SKM-1 (cell line): ENCODE measurements around the gene ZNF678.
"Not testable (repeated sequence)": the region's sequence is repeated elsewhere in the genome, so short reads cannot be mapped to it uniquely, and the experiment has no call there.

Experiments used
- DNase-seq: peaks from one replicate; lab custom pipeline; 2025; ENCODE audit not compliant: unreplicated experiment; lab: John Stamatoyannopoulos, UW

ZNF678 gene

DNA sequence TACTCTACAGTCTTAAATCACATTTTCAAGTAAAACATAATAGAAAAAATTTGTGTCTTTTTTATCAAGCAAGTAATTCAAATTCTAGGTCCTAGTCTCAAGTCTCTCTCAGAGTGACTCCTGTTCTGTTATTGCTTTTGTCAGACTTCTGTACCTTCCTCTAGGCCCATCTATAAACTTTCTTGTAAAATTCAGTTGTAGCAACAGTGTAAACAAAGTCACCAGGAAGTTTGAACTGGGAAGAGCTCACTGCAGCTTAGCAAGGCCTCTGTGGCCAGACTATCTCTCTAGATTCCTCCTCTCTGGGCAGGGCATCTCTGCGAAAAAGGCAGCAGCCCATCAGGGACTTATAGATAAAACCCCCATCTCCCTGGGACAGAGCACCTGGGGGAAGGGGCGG lies 13.5 kb upstream of the ZNF678 start:
- DNase-seq = no peak

DNA sequence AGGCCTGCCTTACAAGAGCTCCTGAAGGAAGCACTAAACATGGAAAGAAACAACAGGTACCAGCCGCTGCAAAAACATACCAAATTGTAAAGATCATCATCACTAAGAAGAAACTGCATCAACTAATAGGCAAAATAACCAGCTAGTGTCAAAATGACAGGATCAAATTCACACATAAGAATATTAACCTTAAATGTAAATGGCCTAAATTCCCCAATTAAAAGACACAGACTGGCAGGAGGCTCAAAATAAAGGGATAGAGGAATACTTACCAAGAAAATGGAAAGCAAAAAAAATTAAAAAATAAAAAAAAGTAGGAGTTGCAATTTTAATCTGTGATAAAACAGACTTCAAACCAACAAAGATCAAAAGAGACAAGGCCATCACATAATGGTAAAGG lies 11.5 kb upstream of the ZNF678 start:
- not testable (repeated sequence) for DNase-seq

DNA sequence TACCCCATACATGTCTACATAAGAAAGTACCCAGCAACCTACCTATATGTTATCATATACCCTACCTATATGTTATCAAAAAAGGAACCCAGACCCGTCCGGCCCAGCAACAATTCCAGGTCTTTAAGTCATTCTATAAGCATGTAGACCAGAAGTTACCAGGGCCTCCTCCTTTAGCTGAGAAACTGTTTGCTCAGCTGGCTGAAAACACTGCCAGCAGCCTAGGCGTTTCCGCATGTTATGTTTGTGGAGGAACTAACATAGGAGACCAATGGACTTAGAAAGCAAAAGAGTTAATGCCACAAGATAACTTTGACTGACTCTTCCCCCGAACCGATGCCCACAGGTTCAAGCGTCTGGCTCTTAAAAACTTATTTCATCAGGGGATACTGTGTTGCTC lies 7.1 kb upstream of the ZNF678 start:
- no peak for DNase-seq

DNA sequence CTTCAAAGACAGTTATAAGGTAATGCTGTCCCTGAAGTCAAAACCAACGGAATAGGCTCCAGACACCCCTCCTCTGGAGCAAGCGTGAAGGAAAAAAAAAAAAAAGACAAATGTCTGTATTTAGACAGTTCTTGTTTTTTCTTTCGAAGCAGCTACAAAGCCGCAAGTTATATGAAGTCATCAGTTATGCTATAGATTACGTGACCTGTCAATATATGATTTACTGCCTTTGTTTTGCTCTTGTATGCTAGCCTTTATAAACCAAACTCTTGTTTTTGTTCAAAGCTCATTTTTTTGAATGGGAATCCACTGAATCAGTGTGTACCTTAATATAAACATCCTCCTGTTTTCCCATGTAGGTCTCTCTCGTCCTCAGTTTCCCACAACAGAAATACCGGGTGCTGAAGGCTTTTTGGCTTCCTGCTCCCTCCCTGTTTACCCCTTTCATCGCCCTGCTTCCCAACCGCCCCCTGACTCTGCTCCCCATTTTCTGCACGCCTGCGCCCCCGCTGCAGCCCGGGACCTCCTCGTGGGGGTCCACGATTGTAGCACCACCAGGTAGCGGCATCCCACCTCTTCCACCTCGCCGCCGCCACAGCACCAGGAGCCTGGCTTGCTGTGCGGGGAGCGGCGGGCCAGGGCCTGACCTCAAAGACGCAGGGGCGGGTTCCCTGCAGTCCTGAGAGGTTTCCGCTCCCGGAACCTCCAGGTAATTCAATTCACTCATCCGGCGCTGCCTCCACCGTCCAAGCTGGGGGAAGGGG lies 5.2 kb upstream of the ZNF678 start:
- no peak for DNase-seq

DNA sequence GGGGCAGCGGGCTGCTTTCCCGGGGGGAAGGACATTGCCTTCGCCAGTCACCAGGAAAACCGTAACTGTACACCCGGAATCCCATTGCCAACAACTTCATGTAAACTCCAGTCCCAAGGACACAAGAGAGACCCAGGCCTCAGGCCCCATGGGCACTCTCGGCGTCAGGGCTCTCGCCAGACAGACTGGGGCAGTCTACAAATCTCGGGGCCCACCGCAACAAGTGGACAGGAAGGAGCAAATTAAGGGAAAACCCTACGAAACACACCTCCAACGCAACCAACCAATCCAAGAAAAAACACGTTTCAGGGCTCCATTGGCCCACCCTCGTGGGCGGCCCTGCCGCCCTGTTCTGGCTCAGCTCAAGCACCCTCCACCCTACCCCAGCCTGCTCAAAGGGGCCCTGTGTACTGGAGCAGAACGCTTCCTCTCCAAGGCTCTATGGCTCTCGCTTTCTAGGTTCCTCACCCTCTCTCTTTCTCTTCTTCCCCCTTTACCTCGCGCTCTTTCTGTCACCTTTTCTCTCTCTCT lies 4.6 kb upstream of the ZNF678 start:
- no peak for DNase-seq

DNA sequence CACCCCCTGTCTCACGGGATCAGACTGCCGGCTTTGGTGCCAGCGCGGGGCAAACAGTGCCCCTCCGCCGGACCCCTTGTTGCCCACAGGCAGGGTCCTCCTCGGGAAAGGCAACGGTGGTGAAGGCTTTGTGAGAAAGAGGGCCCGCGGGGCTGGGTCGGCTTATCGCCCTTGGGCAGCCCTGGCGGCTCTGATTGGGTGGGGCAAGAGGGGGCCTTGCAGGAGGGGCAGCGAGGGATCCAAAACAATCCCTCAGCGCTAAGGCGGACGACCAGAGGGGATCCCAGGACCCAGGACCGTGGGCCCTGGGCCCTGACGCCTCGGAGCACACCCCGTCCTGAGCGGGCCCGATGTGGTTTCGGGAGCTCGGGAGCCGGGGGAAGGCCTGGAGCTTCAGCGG lies 3.9 kb upstream of the ZNF678 start:
- no peak for DNase-seq

DNA sequence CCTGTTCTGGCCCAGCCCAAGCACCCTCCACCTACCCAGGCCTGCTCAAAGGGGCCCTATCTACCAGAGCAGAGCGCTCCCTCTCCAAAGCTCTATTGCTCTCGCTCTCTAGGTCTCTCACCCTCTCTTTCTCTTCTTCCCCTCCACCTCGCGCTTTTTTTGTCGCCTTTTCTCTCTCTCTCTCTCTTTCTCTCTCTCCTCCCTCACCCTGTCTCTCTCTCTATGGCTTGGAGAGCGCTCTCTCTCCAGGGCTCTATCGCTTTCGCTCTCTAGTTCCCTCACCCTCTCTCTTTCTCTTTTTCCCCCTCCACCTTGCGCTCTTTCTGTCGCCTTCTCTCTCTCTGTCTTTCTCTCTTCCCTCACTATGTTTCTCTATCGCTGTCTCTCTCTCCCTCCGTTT lies 3.4 kb upstream of the ZNF678 start:
- no peak for DNase-seq

DNA sequence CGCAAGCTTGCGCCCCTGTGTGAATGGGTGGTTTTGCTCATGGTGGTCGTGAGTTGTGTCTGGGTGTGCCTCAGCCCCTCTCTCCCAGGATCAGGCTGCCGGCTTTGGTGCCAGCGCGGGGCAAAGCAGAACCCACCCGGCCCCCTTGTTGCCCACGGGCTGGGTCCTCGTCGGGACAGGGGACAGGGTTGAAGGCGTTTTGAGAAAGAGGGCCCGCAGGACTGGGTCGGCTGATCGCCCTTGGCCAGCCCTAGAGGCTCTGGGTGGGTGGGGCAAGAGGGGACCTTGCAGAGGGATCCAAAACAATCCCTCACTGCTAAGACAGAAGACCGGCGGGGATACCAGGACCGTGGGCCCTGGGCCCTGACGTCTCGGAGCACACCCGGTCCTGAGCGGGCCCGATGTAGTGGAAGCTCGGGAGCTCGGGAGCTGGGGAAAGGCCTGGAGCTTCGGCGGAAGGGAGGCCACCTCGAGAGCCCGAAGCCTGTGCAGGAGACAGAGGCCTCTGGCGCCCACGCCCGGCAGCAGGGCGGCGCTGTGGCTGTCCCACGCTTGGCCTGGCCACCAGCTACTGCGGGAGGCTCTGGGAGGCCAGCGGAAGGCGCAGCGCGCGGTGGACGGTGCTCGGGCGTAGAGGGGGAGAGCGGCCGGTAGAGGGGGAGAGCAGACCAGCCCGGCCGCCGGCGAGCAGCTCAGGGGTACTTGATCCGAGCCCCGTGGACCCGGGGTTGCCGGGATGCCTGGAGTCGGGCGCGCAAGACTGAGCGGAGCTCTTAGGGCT lies 2.8 kb upstream of the ZNF678 start:
- DNase-seq = no peak

DNA sequence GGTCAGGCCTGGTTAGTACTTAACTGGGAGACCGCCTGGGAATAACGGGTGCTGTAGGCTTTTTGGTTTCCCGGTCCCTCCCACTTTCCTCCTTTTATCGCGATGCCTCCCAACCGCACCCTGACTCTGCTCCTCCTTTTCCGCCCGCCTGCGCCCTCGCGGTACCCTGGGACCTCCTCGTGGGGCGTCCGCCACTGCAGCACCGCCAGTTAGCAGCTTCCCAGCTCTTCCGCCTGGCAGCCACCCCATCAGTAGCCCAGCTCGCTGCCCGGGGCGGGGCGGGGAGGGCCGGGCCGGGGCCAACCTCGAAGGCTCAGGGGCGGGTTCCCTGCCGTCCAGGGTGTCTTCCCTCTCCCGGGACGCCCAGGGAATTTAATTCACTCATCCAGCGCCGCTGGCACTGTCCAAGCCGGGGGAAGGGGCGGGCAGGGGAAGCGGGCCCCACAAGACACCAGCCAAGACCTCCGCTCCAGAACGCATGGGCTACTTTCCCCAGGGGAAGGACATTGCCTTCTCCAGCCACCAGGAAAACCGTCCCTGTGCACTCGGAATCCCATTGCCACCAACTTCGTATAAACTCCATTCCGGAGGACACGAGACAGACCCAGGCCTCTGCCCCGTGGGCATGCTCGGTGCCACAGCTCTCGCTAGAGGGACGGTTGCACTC lies 2.0 kb upstream of the ZNF678 start:
- DNase-seq = no peak

DNA sequence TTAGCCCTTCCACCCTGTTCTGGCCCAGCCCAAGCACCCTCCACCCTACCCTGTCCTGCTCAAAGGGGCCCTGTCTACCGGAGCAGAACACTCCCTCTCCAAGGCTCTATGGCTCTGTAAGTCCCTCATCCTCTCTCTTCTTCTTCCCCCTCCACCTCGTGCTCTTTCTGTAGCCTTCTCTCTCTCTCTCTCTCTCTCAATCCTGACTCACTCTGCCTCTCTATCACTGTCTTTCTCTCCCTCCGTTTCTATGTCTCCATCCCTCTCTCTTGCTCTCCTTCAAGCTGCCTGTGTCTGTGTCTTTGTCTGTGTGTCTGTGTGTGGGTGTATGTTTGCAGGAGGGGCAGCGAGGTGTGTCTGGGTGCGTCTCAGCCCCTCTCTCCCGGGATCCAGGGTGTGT lies 1.3 kb upstream of the ZNF678 start:
- DNase-seq = no peak

DNA sequence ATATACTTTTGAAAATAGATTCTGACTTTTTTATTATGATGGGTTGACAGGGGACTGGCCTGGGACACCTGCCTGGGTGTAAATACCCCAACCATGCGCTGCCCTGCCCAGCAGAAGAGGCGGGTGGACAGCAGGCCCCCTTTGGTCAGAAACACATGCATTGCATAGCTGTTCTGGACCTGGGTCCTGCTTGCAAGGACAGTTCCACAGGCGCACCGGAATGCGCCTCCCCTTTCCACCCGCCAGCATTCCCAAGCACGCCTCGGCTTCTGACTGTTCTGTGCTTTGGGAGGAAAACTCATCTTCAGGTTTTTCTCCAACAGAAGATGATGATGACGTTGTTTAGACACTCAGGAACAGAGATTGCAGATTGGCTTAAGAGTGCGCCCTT lies 428 bp upstream of the ZNF678 start:
- DNase-seq = no peak

DNA sequence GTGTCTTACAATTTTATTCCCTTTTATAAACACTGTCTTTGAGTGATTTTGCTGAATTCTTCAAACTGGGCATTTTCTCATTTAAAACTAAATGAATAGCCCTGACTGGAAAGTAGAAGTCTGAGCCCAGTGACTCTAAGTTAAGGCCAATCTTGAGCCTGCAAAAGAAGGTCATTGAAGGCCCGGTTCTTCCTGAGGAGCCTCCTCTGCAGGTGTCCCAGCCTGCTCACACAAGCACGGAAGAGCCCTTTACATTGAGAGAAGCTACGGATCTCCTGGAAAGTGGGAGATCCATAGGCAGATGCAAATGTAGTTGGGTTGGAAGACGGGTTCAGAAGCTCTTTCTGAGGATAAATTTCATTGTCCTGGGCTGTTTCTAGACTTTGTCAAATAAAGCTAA lies 3.9 kb downstream of the ZNF678 start:
- DNase-seq = no peak

DNA sequence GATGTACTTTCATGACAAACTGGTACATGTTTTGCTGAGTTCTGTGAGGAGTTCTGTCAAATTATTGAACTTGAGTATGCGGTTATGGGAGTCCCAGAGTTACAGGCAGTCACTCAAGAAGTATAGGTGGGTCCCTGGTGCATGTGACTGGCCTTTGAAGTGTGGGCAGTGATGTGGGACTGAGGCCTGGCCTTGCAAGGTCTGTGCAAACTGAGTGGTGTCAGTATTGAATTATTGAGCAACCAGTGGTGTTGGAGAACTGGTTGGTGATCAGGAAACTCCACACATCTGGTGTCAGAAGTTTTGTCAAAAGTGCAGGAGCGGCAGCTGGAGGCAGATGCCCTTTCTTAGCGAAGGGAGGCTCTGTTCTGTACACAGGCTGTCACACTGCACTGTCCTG lies 5.2 kb downstream of the ZNF678 start:
- no peak for DNase-seq

DNA sequence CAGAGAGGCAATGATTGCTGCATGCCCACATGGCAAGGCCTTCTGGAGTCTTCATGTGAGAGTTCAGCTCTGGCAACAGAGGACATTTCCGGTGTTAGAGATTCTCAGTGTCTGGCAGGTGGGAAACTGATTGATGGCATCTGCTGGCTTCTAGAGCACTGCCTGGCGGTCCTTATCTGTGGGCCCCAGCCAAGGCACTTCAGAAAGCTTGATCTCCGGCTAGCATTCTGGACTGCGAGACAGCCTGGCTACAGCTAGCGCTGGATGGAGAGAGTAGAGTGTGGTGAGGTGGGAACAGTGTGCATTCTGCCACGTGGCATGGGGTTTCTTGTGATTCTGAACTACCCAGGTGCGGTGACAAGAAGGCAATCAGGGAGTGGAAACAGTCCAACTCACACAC lies 9.4 kb downstream of the ZNF678 start:
- no peak for DNase-seq

DNA sequence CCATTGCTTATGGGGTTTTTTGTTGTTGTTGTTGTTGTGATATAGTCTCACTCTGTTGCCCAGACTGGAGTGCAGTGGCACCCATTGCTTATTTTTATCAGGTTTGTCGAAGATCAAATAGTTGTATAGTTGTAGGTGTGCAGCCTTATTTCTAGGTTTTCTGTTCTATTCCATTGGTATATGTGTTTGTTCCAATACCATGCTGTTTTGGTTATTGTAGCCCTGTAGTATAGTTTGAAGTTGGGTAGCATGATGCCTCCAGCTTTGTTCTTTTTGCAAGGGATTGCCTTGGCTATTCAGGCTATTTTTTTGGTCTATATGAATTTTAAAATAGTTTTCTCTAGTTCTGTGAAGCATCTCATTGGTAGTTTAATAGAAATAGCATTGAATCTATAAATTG lies 11.6 kb downstream of the ZNF678 start:
- no peak for DNase-seq

DNA sequence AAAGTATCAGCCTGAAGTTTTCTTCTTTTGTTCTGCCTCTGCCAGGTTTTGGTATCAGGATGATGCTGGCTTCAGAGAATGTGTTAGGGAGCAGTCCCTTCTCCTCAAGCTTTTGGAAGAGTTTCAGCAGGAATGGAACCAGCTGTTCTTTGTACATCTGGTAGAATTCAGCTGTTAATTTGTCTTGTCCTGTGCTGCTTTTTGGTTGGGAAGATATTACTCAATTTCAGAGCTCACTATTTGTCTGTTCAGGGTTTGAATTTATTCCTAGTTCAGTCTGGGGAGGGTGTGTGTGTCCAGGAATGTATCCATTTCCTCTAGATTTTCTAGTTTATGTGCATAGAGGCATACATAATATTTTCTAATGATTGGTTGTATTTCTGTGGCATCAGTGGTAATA lies 12.8 kb downstream of the ZNF678 start:
- no peak for DNase-seq

DNA sequence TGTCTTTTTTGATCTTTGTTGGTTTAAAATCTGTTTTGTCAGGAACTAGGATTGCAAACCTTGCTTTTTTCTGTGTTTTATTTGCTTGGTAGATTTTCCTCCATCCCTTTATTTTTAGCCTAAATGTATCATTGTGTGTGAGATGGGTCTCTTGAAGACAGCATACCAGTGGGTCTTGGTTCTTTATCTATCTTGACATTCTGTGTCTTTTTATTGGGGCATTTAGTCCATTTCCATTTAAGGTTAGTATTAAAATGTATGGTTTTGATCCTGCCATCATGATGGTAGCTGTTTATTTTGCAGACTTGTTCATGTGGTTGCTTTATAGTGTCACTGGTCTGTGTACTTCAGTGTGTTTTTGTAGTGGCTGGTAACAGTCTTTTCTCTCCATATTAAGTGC lies 14.1 kb downstream of the ZNF678 start:
- no peak for DNase-seq

DNA sequence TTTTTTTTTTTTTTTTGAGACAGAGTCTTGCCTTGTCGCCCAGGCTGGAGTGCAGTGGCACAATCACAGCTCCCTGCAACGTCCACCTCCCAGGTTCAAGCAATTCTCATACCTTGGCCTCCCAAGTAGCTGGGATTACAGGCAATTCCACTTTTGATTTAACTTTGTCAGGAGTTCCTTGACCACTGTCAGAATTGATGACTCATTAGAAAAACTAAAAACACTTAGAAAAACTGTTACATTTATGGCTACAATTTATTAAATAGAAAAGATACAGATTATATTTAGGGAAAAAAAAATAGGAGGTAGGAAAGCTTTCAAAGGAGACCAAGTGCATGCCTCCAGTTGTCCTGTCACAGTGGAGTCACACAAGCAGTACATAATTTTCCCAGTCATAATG lies 20.0 kb downstream of the ZNF678 start:
- DNase-seq = no peak

DNA sequence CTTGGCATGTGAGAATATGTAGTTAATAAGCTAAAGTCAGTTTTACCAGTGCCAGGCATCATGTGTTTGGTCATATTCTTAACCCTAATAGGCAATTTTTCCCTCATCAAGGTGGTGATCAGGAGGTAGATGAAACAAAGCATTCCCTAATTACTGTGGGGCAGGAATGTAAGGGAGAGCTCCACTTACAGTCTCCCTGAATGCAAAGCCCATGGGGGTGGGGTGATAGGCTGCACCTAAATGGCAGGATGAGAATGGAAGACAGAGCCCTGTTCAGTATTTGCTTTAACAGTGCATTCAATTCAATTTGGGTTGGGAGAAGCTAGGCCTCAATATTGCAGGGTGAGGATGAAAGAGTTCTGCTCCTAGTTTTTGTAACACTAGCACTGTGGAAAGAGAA lies 23.4 kb downstream of the ZNF678 start:
- no peak for DNase-seq

DNA sequence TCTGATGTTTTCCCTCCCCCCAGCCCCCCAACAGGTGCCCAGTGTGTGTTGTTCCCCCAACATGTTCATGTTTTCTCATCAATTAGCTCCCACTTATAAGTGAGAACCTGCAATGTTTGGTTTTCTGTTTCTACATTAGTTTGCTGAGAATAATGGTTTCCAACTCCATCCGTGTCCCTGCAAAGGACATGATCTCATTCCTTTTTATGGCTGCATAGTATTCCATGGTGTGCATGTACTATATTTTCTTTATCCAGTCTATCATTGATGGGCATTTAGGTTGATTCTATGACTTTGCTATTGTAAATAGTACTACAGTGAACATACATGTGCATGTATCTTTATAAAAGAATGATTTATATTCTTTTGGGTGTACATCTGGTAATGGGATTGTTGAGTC lies 24.6 kb downstream of the ZNF678 start:
- DNase-seq = no peak

DNA sequence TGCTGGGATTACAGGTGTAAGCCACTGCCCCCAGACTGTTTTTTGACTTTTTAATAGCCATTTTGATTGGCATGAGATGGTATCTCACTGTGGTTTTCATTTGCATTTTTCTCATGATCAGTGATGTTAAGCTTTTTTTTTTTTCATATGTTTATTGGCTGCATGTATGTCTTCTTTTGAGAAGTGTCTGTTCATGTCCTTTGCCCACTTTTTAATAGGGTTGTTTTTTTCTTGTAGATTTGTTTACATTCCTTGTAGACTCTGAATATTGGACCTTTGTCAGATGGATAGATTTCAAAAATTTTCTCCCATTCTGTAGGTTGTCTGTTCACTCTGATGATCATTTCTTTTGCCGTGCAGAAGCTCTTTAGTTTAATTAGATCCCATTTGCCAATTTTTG lies 25.4 kb downstream of the ZNF678 start:
- not testable (repeated sequence) for DNase-seq

DNA sequence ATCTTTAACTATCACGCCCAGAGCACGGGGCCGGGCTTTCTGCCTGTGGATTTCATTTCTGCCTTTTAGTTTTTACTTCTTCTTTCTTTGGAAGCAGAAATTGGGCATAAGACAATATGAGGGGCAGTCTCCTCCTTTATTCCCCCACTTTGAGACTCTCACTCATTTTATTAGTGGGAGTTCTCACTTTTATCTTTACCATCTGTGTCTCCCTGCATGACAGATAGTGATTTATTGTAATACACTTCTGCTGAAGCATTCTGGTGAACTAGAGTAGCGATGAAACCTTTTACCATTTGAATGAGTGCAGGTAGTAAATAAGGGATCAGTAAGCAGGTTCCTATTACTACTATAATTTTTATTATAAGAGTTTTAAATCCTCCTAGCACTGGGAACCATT lies 26.4 kb downstream of the ZNF678 start:
- not testable (repeated sequence) for DNase-seq
